ENCODE measurements around the gene VANGL2.

DNA sequence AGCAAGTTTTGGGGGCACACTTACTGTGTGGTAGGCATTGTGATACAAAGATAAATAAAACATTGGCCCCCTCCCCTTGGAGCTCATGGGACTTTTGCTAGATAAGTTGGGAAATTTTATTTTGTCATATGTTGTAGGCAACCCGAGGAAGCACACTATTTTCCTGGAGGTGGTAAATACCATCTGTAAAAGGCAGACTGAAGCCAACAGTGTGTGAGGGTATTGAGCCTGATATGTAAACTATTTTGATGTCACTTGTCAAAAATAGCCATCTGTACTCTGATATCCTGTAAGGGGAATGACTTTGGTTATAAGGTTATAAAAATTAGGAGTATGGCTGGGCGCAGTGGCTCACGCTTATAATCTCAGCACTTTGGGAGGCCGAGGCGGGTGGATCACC lies 30.6 kb downstream of the VANGL2 start:
- TF ChIP-seq, protein P1, sequence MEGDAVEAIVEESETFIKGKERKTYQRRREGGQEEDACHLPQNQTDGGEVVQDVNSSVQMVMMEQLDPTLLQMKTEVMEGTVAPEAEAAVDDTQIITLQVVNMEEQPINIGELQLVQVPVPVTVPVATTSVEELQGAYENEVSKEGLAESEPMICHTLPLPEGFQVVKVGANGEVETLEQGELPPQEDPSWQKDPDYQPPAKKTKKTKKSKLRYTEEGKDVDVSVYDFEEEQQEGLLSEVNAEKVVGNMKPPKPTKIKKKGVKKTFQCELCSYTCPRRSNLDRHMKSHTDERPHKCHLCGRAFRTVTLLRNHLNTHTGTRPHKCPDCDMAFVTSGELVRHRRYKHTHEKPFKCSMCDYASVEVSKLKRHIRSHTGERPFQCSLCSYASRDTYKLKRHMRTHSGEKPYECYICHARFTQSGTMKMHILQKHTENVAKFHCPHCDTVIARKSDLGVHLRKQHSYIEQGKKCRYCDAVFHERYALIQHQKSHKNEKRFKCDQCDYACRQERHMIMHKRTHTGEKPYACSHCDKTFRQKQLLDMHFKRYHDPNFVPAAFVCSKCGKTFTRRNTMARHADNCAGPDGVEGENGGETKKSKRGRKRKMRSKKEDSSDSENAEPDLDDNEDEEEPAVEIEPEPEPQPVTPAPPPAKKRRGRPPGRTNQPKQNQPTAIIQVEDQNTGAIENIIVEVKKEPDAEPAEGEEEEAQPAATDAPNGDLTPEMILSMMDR (IDR thresholded peaks at IDR 0.05; ENCODE audit: low read depth, low read length), result no peak
- no peak for TF ChIP-seq EZH2phosphoT487 (IDR thresholded peaks at IDR 0.05; ENCODE audit: low read depth)

Measured in OCI-LY3 (cell line).